WTC11 (cell line): ENCODE measurements around the gene NFIC. TPM values are rescaled to one million over a fixed set of nuclear protein-coding genes. Genes with fewer than 3 reads are reported as not detected.
A peak's percentile ranks its signal among the peaks of the same experiment; 100 is the strongest.

Experiments
- ATAC-seq: fragments of 200-7000 bp; cut with Tn5 transposase; 2 replicates; pipeline ENCODE4 v1.10.0; 2021; ENCODE audit warnings: mild to moderate bottlenecking, moderate library complexity
- CTCF ChIA-PET: fragments of 300-600 bp; sonication (Branson Sonifier 250); formaldehyde crosslinking; loops from one replicate; lab custom pipeline; 2021; ENCODE audit warnings: antibody characterized with exemption; lab: Charles Lee
- POLR2A ChIA-PET: fragments of 350-600 bp; sonication (Branson Sonifier 250); formaldehyde crosslinking; loops from one replicate; lab custom pipeline; 2021; ENCODE audit warnings: antibody characterized with exemption; lab: Charles Lee
- DNase-seq: peaks from one replicate; pipeline ENCODE4 v3.0.0; 2021; ENCODE audit warnings: low spot score
- H3K27ac Mint-ChIP-seq: 2 replicates; pipeline ENCODE4 v1.8.0; 2021; ENCODE audit warnings: mixed read lengths
- H3K27me3 Mint-ChIP-seq: 2 replicates; pipeline ENCODE4 v1.8.0; 2021; ENCODE audit warnings: low read depth, mild to moderate bottlenecking, moderate library complexity, mixed read lengths
- H3K36me3 Mint-ChIP-seq: 2 replicates; pipeline ENCODE4 v1.8.0; 2021; ENCODE audit warnings: mixed read lengths
- H3K4me1 Mint-ChIP-seq: 2 replicates; pipeline ENCODE4 v1.8.0; 2022; ENCODE audit warnings: mixed read lengths
- H3K4me3 Mint-ChIP-seq: 2 replicates; pipeline ENCODE4 v1.8.0; 2021; ENCODE audit warnings: mild to moderate bottlenecking, moderate library complexity, mixed read lengths
- H3K9me3 Mint-ChIP-seq: 2 replicates; pipeline ENCODE4 v1.8.0; 2021; ENCODE audit warnings: mixed read lengths
- ATF3 ChIP-seq: sonication (generic); formaldehyde crosslinking; conservative IDR thresholded peaks from 2 replicates; pipeline ENCODE4 v1.8.1; 2022; ENCODE audit warnings: mild to moderate bottlenecking, missing genetic modification reagents
- CTCF ChIP-seq: fragments of 200-600 bp; IDR thresholded peaks from 2 replicates; pipeline ENCODE4 v1.8.0; 2022; ENCODE audit warnings: antibody characterized with exemption
- E2F1 ChIP-seq: sonication (generic); formaldehyde crosslinking; IDR thresholded peaks from 2 replicates; pipeline ENCODE4 v1.8.0; 2022; ENCODE audit warnings: mild to moderate bottlenecking, missing genetic modification reagents
- ESRRA ChIP-seq: sonication (generic); formaldehyde crosslinking; IDR thresholded peaks from 2 replicates; pipeline ENCODE4 v1.8.1; 2022; ENCODE audit warnings: mild to moderate bottlenecking, missing genetic modification reagents, borderline replicate concordance
- ETV6 ChIP-seq: sonication (generic); formaldehyde crosslinking; IDR thresholded peaks from 2 replicates; pipeline ENCODE4 v1.8.1; 2022; ENCODE audit warnings: mild to moderate bottlenecking, missing genetic modification reagents
- FOXP1 ChIP-seq: sonication (generic); formaldehyde crosslinking; IDR thresholded peaks from 2 replicates; pipeline ENCODE4 v1.8.0; 2022; ENCODE audit warnings: missing genetic modification reagents, mild to moderate bottlenecking, moderate library complexity, borderline replicate concordance
- FOXP4 ChIP-seq: sonication (generic); formaldehyde crosslinking; IDR thresholded peaks from 2 replicates; pipeline ENCODE4 v1.8.0; 2022; ENCODE audit warnings: mild to moderate bottlenecking, missing genetic modification reagents
- IRF2 ChIP-seq: sonication (generic); formaldehyde crosslinking; IDR thresholded peaks from 2 replicates; pipeline ENCODE4 v1.8.0; 2022; ENCODE audit warnings: low read depth, missing genetic modification reagents, borderline replicate concordance
- JUN ChIP-seq: sonication (generic); formaldehyde crosslinking; IDR thresholded peaks from 2 replicates; pipeline ENCODE4 v1.8.0; 2023; ENCODE audit warnings: mild to moderate bottlenecking, missing genetic modification reagents
- TP53 ChIP-seq: sonication (generic); formaldehyde crosslinking; IDR thresholded peaks from 2 replicates; pipeline ENCODE4 v1.8.1; 2023; ENCODE audit warnings: mild to moderate bottlenecking, missing genetic modification reagents
- USF1 ChIP-seq: sonication (generic); formaldehyde crosslinking; IDR thresholded peaks from 2 replicates; pipeline ENCODE4 v1.8.0; 2022; ENCODE audit warnings: mild to moderate bottlenecking, missing genetic modification reagents
- ZNF219 ChIP-seq: sonication (generic); formaldehyde crosslinking; IDR thresholded peaks from 2 replicates; pipeline ENCODE4 v1.8.0; 2023; ENCODE audit warnings: missing genetic modification reagents, mild to moderate bottlenecking, borderline replicate concordance
- ZNF512 ChIP-seq: sonication (generic); formaldehyde crosslinking; IDR thresholded peaks from 2 replicates; pipeline ENCODE4 v1.8.1; 2022; ENCODE audit warnings: missing genetic modification reagents, borderline replicate concordance
- total RNA-seq: library from RNA; stranded (reverse); gene quantifications from 3 replicates; pipeline ENCODE4 v1.2.3, GENCODE V29; 2021

Gene NFIC
- total RNA-seq, 1 experiment from 2014 or later, result 3.5 TPM

GRCh38 chr19:3360421-3361383, 5.7 kb upstream of the NFIC start:
- ChIA-PET CTCF (interaction anchor here (2.0 kb wide), 1 partner anchor 69 kb away, joined by 8 read pairs; no protein-coding TSS in a partner anchor), POLR2A (no interaction called here)
- H3K9me3 Mint-ChIP-seq, result no peaks in the 10 kb centered on the region
- no peak overlapping the region for H3K27ac Mint-ChIP-seq
- DNase-seq (no peak), ATAC-seq (no peak)
- peaks cover 31% of the 10 kb centered on the region for H3K4me1 Mint-ChIP-seq
- no peak for TF ChIP-seq ZNF512 (CRISPR knock-in tag)
- no peak for TF ChIP-seq E2F1 (CRISPR knock-in tag)
- no peak for TF ChIP-seq CTCF
- TF ChIP-seq USF1 (CRISPR knock-in tag), result no peak
- no peak for TF ChIP-seq IRF2 (CRISPR knock-in tag)
- no peaks in the 10 kb centered on the region for H3K36me3 Mint-ChIP-seq
- peaks cover 89% of the 10 kb centered on the region for H3K27me3 Mint-ChIP-seq
- H3K4me3 Mint-ChIP-seq, result peak overlapping the region; percentile 63

GRCh38 chr19:3361384-3362216, 4.8 kb upstream of the NFIC start:
- ChIA-PET CTCF (interaction anchor here (0.6 to 2.0 kb wide), 2 partner anchors 23 to 68 kb away, joined by 3 to 8 read pairs; no protein-coding TSS in a partner anchor), POLR2A (no interaction called here)
- Mint-ChIP-seq H3K27me3 (peaks cover 88% of the 10 kb centered on the region), H3K4me3 (peak overlapping the region; percentile 63), H3K4me1 (peaks cover 31% of the 10 kb centered on the region), H3K27ac (no peak overlapping the region), H3K9me3 (no peaks in the 10 kb centered on the region), H3K36me3 (no peaks in the 10 kb centered on the region)
- no peak for TF ChIP-seq ETV6 (CRISPR knock-in tag)
- TF ChIP-seq JUN (CRISPR knock-in tag), result no peak
- TF ChIP-seq ZNF219, result no peak
- no peak for TF ChIP-seq FOXP1 (CRISPR knock-in tag)
- TF ChIP-seq ATF3, result no peak
- TF ChIP-seq TP53 (CRISPR knock-in tag), result no peak
- no peak for TF ChIP-seq FOXP4 (CRISPR knock-in tag)
- no peak for TF ChIP-seq ESRRA (CRISPR knock-in tag)
- DNase-seq, result no peak
- no peak for ATAC-seq
